Smooth muscle cell (in vitro differentiated cells): Measurements from ENCODE around the gene ASCL1. TPM values are rescaled to one million over a fixed set of nuclear protein-coding genes. Genes with fewer than 3 reads are reported as not detected.
A peak's percentile ranks its signal among the peaks of the same experiment; 100 is the strongest.

Experiments
- DNase-seq: peaks from one replicate; lab custom pipeline; 2025; ENCODE audit not compliant: unreplicated experiment; lab: John Stamatoyannopoulos, UW
- H2AFZ ChIP-seq: fragments of 200-600 bp; sonication (generic); 2 replicates; pipeline ENCODE4 v1.6.0; 2016; ENCODE audit warnings: antibody characterized with exemption, low read depth, mild to moderate bottlenecking
- H3F3A ChIP-seq: fragments of 200-600 bp; sonication (generic); 2 replicates; pipeline ENCODE4 v1.6.0; 2017; ENCODE audit warnings: antibody characterized with exemption, low read depth
- H3K27ac ChIP-seq: fragments of 200-600 bp; sonication (generic); 2 replicates; pipeline ENCODE4 v1.5.1; 2016; ENCODE audit warnings: low read depth, mild to moderate bottlenecking
- H3K27me3 ChIP-seq: fragments of 200-600 bp; sonication (generic); 2 replicates; pipeline ENCODE4 v1.6.1; 2016; ENCODE audit warnings: low read depth, mild to moderate bottlenecking
- H3K36me3 ChIP-seq: fragments of 200-600 bp; sonication (generic); 2 replicates; pipeline ENCODE4 v1.5.1; 2016; ENCODE audit warnings: low read depth
- H3K4me1 ChIP-seq: fragments of 200-600 bp; sonication (generic); 2 replicates; pipeline ENCODE4 v1.5.1; 2016; ENCODE audit warnings: low read depth
- H3K4me2 ChIP-seq: fragments of 200-600 bp; sonication (generic); 2 replicates; pipeline ENCODE4 v1.6.0; 2016; ENCODE audit warnings: mild to moderate bottlenecking
- H3K4me3 ChIP-seq: fragments of 200-600 bp; sonication (generic); 2 replicates; pipeline ENCODE4 v1.5.1; 2016; ENCODE audit warnings: mild to moderate bottlenecking
- H3K79me2 ChIP-seq: fragments of 200-600 bp; sonication (generic); 2 replicates; pipeline ENCODE4 v1.6.0; 2016; ENCODE audit warnings: low read depth, mild to moderate bottlenecking
- H3K9ac ChIP-seq: fragments of 200-600 bp; sonication (generic); 2 replicates; pipeline ENCODE4 v1.6.0; 2016; ENCODE audit warnings: low read depth
- H3K9me3 ChIP-seq: fragments of 200-600 bp; sonication (generic); replicated peaks from 2 replicates; pipeline ENCODE4 v1.5.1; 2016; ENCODE audit warnings: low read depth
- H4K20me1 ChIP-seq: fragments of 200-600 bp; sonication (generic); 2 replicates; pipeline ENCODE4 v1.6.0; 2016; ENCODE audit warnings: low read depth
- whole genome bisulfite sequencing: methylation state at CpG from one replicate; pipeline ENCODE4 v1.1.7; 2016; ENCODE audit warnings: low lambda C conversion rate; 5-methylcytosine and 5-hydroxymethylcytosine counted together
- polyA plus RNA-seq: library from polyadenylated mRNA; unstranded; fragments of >200 nt; fragmentation: Nextera tagmentation; extraction: Ambion mirVana; gene quantifications from 2 replicates; pipeline ENCODE4 v1.2.1, GENCODE V29; 2016
- total RNA-seq: library from RNA; depleted of rRNA; stranded (reverse); fragments of >200 nt; gene quantifications from 2 replicates; pipeline ENCODE4 v1.2.3, GENCODE V29; 2014
- TF ChIP-seq, protein P1 (sequence below): fragments of 200-600 bp; sonication (generic); IDR thresholded peaks from 2 replicates; pipeline ENCODE4 v1.5.1; 2017; ENCODE audit warnings: borderline replicate concordance, mild to moderate bottlenecking, antibody characterized with exemption; ENCODE audit not compliant: insufficient read depth, poor library complexity, severe bottlenecking

Gene ASCL1
- total and polyA plus RNA-seq, 2 experiments from 2014 or later, result not detected

DNA sequence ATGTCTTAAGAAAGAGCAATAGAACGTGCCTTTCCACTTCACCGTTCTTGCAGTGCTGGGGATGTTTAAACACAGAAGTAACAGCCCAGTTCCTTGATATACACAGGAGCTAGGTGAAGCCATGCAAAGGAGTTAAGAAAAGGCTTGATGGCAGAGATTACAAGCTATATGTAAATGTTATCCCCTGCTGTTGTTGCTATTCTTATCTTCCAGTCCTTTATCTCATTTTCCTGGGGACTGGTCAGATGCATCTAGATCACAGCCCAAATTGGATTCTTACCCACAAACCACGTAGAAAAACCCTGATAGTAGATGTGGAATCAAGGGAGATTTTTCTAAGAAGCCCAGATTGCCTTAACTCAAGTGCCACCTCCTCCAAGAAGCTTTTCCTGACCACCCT lies 5.5 kb downstream of the ASCL1 start:
- 1% methylated on average over 3 of the region's 3 CpGs for WGBS
- no peak overlapping the region for H3K27ac ChIP-seq
- H4K20me1 ChIP-seq, result no peaks in the 10 kb centered on the region

DNA sequence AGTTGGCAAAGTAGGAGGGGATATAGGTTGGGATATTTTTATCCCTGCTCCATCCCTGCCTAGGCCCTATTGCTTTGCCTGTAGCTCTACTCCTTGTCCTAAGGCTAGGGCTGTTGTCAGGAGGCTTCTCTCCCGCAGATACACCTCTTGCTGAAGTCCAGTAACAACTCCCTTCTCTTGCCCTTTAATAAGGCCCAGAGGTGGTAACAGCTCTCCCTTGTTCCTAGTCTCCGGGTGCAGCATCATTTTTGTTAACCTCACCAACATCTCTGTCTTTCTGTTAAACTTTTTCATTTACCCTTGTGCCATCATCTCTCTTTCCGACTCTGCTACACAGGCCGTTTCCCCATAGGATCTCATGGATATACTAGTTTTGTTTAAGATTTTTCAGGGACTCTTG lies 6.3 kb downstream of the ASCL1 start:
- no peak for DNase-seq
- Histone ChIP-seq H3K9ac (no peak overlapping the region), H3K4me2 (no peak overlapping the region), H3F3A (no peaks in the 10 kb centered on the region), H3K4me3 (no peak overlapping the region), H3K4me1 (peaks cover 19% of the 10 kb centered on the region), H2AFZ (no peak overlapping the region), H3K27me3 (peaks cover 99% of the 10 kb centered on the region), H4K20me1 (no peaks in the 10 kb centered on the region), H3K9me3 (no peaks in the 10 kb centered on the region), H3K27ac (no peak overlapping the region), H3K79me2 (no peaks in the 10 kb centered on the region), H3K36me3 (no peaks in the 10 kb centered on the region)
- TF ChIP-seq, protein P1, sequence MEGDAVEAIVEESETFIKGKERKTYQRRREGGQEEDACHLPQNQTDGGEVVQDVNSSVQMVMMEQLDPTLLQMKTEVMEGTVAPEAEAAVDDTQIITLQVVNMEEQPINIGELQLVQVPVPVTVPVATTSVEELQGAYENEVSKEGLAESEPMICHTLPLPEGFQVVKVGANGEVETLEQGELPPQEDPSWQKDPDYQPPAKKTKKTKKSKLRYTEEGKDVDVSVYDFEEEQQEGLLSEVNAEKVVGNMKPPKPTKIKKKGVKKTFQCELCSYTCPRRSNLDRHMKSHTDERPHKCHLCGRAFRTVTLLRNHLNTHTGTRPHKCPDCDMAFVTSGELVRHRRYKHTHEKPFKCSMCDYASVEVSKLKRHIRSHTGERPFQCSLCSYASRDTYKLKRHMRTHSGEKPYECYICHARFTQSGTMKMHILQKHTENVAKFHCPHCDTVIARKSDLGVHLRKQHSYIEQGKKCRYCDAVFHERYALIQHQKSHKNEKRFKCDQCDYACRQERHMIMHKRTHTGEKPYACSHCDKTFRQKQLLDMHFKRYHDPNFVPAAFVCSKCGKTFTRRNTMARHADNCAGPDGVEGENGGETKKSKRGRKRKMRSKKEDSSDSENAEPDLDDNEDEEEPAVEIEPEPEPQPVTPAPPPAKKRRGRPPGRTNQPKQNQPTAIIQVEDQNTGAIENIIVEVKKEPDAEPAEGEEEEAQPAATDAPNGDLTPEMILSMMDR, result no peak
- 82% methylated on average over 4 of the region's 4 CpGs for whole genome bisulfite sequencing

More for the DNA sequence above, 5.5 kb downstream of the ASCL1 start:
- Histone ChIP-seq H3F3A (no peaks in the 10 kb centered on the region), H3K79me2 (no peaks in the 10 kb centered on the region), H3K27me3 (peaks cover 99% of the 10 kb centered on the region), H3K9me3 (no peaks in the 10 kb centered on the region), H2AFZ (no peak overlapping the region), H3K4me1 (peaks cover 22% of the 10 kb centered on the region), H3K4me2 (no peak overlapping the region), H3K4me3 (no peak overlapping the region), H3K9ac (no peak overlapping the region), H3K36me3 (no peaks in the 10 kb centered on the region)
- TF ChIP-seq, protein P1, result no peak
- no peak for DNase-seq

DNA sequence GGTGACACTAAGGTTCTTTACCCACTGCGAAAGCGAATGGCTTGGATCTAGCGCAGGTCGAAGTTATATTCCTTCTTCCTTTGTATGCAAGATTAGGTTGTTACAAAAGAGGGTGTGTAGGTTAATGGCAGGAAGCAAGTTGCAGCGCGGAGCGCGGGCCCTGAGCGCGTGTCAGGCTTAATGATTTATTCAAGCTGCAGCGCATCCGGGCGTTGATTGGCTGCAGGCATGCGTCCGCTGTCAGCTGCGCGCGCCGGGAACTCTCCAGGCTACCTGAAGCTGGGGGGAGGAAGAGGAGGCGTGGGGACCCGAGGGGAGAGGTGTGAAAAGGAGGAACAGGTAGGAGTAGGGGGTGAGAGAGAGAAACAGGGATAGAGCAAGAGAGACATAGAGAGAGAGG lies 7.4 kb downstream of the ASCL1 start:
- Histone ChIP-seq H3K4me2 (peak overlapping the region; percentile 60), H3F3A (no peaks in the 10 kb centered on the region)

More for the DNA sequence above, 7.4 kb downstream of the ASCL1 start:
- Histone ChIP-seq H3K27me3 (peaks cover 99% of the 10 kb centered on the region), H3K4me1 (peaks cover 17% of the 10 kb centered on the region), H3K9ac (no peak overlapping the region), H3K36me3 (no peaks in the 10 kb centered on the region), H3K79me2 (no peaks in the 10 kb centered on the region), H3K9me3 (no peaks in the 10 kb centered on the region), H3K4me3 (peak overlapping the region; percentile 13), H2AFZ (no peak overlapping the region), H4K20me1 (no peaks in the 10 kb centered on the region), H3K27ac (no peak overlapping the region)
- no peak for DNase-seq
- TF ChIP-seq, protein P1, result no peak
- WGBS, result 2% methylated on average over 19 of the region's 21 CpGs
